ENCODE results near the gene GMPPA.

GRCh38 chr2:219513787-219514186, 15.1 kb downstream of the GMPPA start:
- TF ChIP-seq EZH2 (IDR thresholded peaks at IDR 0.05; ENCODE audit: low read length) (peak; percentile 2), CTCF (optimal IDR thresholded peaks at IDR 0.05 in 1 of 3, IDR thresholded peaks at IDR 0.05 in 1 of 3, conservative IDR thresholded peaks at IDR 0.05 in 1 of 3; ENCODE audit: extremely low read depth in 1 of 3, insufficient read depth in 2 of 3, low read length in 3 of 3) (no peak)
